Astrocyte (in vitro differentiated cells and primary cell): Measurements from ENCODE around the gene CLDN6. TPM values are rescaled to one million over a fixed set of nuclear protein-coding genes. Genes with fewer than 3 reads are reported as not detected.

ENCODE experiments used
- DNase-seq: peaks from one replicate; pipeline ENCODE4 v3.0.0-alpha.2; 2010; ENCODE audit warnings: low read depth
- FAIRE-seq: peaks from 2 replicates; lab custom pipeline; 2011; peaks lifted over from hg19 to GRCh38; lab: Jason Lieb, UNC
- H2AFZ ChIP-seq: 2 replicates; pipeline ENCODE4 v1.6.0; 2012; ENCODE audit warnings: low read depth, low read length, inconsistent platforms
- H3K27ac ChIP-seq: 2 replicates; pipeline ENCODE4 v1.5.1; 2011; ENCODE audit warnings: low read depth, low read length, inconsistent platforms
- H3K27me3 ChIP-seq: 2 replicates; pipeline ENCODE4 v1.6.0; 2011; ENCODE audit warnings: low read length, inconsistent platforms; ENCODE audit not compliant: insufficient read depth
- H3K36me3 ChIP-seq: 2 replicates; pipeline ENCODE4 v1.5.1; 2011; ENCODE audit warnings: low read length, inconsistent platforms; ENCODE audit not compliant: insufficient read depth
- H3K4me1 ChIP-seq: 2 replicates; pipeline ENCODE4 v1.5.1; 2011; ENCODE audit warnings: low read length, inconsistent platforms; ENCODE audit not compliant: insufficient read depth
- H3K4me2 ChIP-seq: 2 replicates; pipeline ENCODE4 v1.6.0; 2012; ENCODE audit warnings: low read length, inconsistent platforms
- H3K4me3 ChIP-seq: 2 replicates; pipeline ENCODE4 v1.5.1; 2011; ENCODE audit warnings: low read depth, mild to moderate bottlenecking, low read length, inconsistent platforms; ENCODE audit not compliant: insufficient read depth
- H3K79me2 ChIP-seq: 2 replicates; pipeline ENCODE4 v1.6.0; 2012; ENCODE audit warnings: mild to moderate bottlenecking, low read length, inconsistent platforms; ENCODE audit not compliant: insufficient read depth
- H3K9ac ChIP-seq: 2 replicates; pipeline ENCODE4 v1.6.0; 2012; ENCODE audit warnings: mild to moderate bottlenecking, low read length, inconsistent platforms
- H3K9me3 ChIP-seq: 2 replicates; pipeline ENCODE4 v1.5.1; 2012; ENCODE audit warnings: low read depth, mild to moderate bottlenecking, low read length, inconsistent platforms; ENCODE audit not compliant: insufficient read depth
- H4K20me1 ChIP-seq: 2 replicates; pipeline ENCODE4 v1.6.0; 2012; ENCODE audit warnings: low read length, inconsistent platforms; ENCODE audit not compliant: insufficient read depth
- H3K27ac Mint-ChIP-seq: one replicate; pipeline ENCODE4 v1.8.0; 2021; ENCODE audit warnings: mild to moderate bottlenecking, mixed read lengths; ENCODE audit not compliant: unreplicated experiment
- H3K27me3 Mint-ChIP-seq: one replicate; pipeline ENCODE4 v1.8.0; 2021; ENCODE audit warnings: low read depth, mixed read lengths; ENCODE audit not compliant: unreplicated experiment
- H3K36me3 Mint-ChIP-seq: one replicate; pipeline ENCODE4 v1.8.0; 2021; ENCODE audit warnings: low read depth, mixed read lengths; ENCODE audit not compliant: unreplicated experiment
- H3K4me1 Mint-ChIP-seq: one replicate; pipeline ENCODE4 v1.8.0; 2021; ENCODE audit warnings: low read depth, mixed read lengths; ENCODE audit not compliant: unreplicated experiment
- H3K4me3 Mint-ChIP-seq: one replicate; pipeline ENCODE4 v1.8.0; 2021; ENCODE audit warnings: mild to moderate bottlenecking, moderate library complexity, mixed read lengths; ENCODE audit not compliant: unreplicated experiment
- H3K9me3 Mint-ChIP-seq: one replicate; pipeline ENCODE4 v1.8.0; 2021; ENCODE audit warnings: mild to moderate bottlenecking, mixed read lengths; ENCODE audit not compliant: unreplicated experiment
- CTCF ChIP-seq: IDR thresholded peaks from 2 replicates; pipeline ENCODE4 v1.5.1; 2011; ENCODE audit warnings: low read depth, mild to moderate bottlenecking, inconsistent platforms, low read length, moderate library complexity; ENCODE audit not compliant: insufficient read depth
- EZH2 ChIP-seq: IDR thresholded peaks from 2 replicates; pipeline ENCODE4 v1.6.1; 2012; ENCODE audit warnings: mild to moderate bottlenecking, low read length, inconsistent platforms; ENCODE audit not compliant: insufficient read depth
- total RNA-seq: library from RNA; stranded (reverse); gene quantifications from 2 replicates; pipeline ENCODE4 v1.2.1, GENCODE V29; 2021

CLDN6 gene
- total RNA-seq, 1 donor from 2014 or later, result 584 TPM

GRCh38 chr16:3008690-3009037 lies 9.3 kb downstream of the CLDN6 start:
- Histone ChIP-seq H4K20me1 (peaks cover 5% of the 10 kb centered on the region), H3K9me3 (no peaks in the 10 kb centered on the region), H3K4me3 (no peak overlapping the region), H3K4me2 (no peak overlapping the region), H3K36me3 (no peaks in the 10 kb centered on the region), H3K79me2 (no peaks in the 10 kb centered on the region), H3K27me3 (peaks cover 47% of the 10 kb centered on the region), H3K9ac (no peak overlapping the region), H3K4me1 (peaks cover 22% of the 10 kb centered on the region), H2AFZ (no peak overlapping the region), H3K27ac (no peak overlapping the region)
- Mint-ChIP-seq H3K36me3 (no peaks in the 10 kb centered on the region), H3K9me3 (no peaks in the 10 kb centered on the region), H3K4me3 (peak overlapping the region; percentile 65), H3K27me3 (peaks cover 2% of the 10 kb centered on the region), H3K4me1 (peaks cover 17% of the 10 kb centered on the region), H3K27ac (no peak overlapping the region)
- FAIRE-seq (no peak), DNase-seq (no peak)
- TF ChIP-seq CTCF (no peak), EZH2 (no peak)

GRCh38 chr16:3007957-3008689 lies 9.9 kb downstream of the CLDN6 start:
- no peak overlapping the region for H3K27ac ChIP-seq
- peaks cover 42% of the 10 kb centered on the region for H3K27me3 ChIP-seq
- H3K4me1 ChIP-seq, result peaks cover 18% of the 10 kb centered on the region
- TF ChIP-seq CTCF, result no peak
- TF ChIP-seq EZH2, result no peak
- no peak overlapping the region for H3K9ac ChIP-seq
- no peak overlapping the region for H3K4me2 ChIP-seq
- DNase-seq (no peak), FAIRE-seq (no peak)
- no peaks in the 10 kb centered on the region for H3K79me2 ChIP-seq
- no peaks in the 10 kb centered on the region for H3K36me3 Mint-ChIP-seq
- peak overlapping the region; percentile 47 for H3K27ac Mint-ChIP-seq
- H2AFZ ChIP-seq, result no peak overlapping the region
- H3K4me3 ChIP-seq, result no peak overlapping the region
- peaks cover 5% of the 10 kb centered on the region for H4K20me1 ChIP-seq
- H3K27me3 Mint-ChIP-seq, result peaks cover 2% of the 10 kb centered on the region
- no peaks in the 10 kb centered on the region for H3K36me3 ChIP-seq
- no peaks in the 10 kb centered on the region for H3K9me3 Mint-ChIP-seq
- H3K4me1 Mint-ChIP-seq, result peaks cover 17% of the 10 kb centered on the region
- H3K9me3 ChIP-seq, result no peaks in the 10 kb centered on the region
- peak overlapping the region; percentile 65 for H3K4me3 Mint-ChIP-seq
